Sigmoid colon (tissue), 4 donors: ENCODE data around the gene ZNF446.

ENCODE experiments used
- CTCF ChIP-seq, 4 experiments: fragments of 450-650 bp in 3 of 4; fragments of 200-600 bp in 1 of 4; IDR thresholded peaks; one replicate each; pipeline ENCODE4 v1.5.1; 2016 to 2019; ENCODE audit warnings: antibody characterized with exemption in 4 of 4, mild to moderate bottlenecking in 3 of 4, moderate library complexity in 2 of 4
- EP300 ChIP-seq, 4 donors: sonication (generic); formaldehyde crosslinking; IDR thresholded peaks; one replicate each; pipeline ENCODE4 v1.6.1; 2017; ENCODE audit warnings: antibody characterized with exemption in 4 of 4
- POLR2A ChIP-seq, 2 donors: fragments of 450-650 bp; IDR thresholded peaks; one replicate each; pipeline ENCODE4 v1.6.1; 2016; ENCODE audit warnings: antibody characterized with exemption in 2 of 2, mild to moderate bottlenecking in 2 of 2, moderate library complexity in 2 of 2

- TF ChIP-seq CTCF (IDR thresholded peaks at IDR 0.05) = peak in 1 of 4 experiments; percentile 60
- TF ChIP-seq POLR2A (IDR thresholded peaks at IDR 0.05) = no peak
- no peak for TF ChIP-seq EP300 (IDR thresholded peaks at IDR 0.05)
Measured at GRCh38 chr19:58519087-58519354, 42.9 kb downstream of the ZNF446 start.
